ENCODE results near the gene TRIM31.

The TRIM31 gene

DNA sequence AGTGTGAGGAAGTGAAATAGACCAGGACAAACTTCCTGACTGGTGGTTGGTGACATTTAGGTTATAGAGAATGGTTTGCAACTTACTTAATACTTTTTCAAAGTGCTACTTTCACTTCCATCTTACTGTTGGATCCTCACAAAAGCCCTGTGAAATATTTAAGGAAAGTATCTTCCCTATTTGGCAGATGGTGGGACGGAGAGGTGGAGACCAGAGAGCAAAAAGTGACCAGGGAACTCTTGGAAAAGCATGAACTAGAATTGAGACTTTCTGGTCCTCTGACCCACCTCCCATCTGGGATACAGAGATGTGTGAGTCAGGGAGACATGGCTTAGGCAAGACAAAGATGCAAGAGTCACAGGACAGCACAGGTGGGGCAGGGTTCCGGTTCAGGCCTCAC, 45.1 kb upstream of the TRIM31 start:
- no peak overlapping the region for H3K27ac ChIP-seq
- no peak for DNase-seq (ENCODE audit: low spot score)
- TF ChIP-seq CTCF (IDR thresholded peaks at IDR 0.05): no peak
- H3K4me3 ChIP-seq: no peak overlapping the region

DNA sequence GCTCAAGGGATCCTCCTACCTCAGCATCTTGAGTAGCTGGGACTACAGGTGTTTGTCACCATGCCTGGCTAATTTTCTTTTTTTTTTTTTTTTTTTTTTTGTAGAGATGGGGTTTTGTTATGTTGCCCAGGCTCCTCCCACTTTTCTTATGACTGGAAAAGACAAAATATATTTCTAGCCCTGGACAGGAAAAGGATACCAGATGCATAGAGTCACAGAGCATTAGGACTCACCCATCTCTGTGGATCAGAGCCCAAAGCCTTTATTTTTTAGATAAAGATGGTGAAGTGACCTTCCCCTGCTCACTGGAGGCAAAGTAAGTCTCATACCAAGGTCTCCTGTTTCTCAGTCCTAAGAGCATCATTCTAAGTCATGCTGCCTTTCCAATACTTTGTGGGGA, 44.7 kb upstream of the TRIM31 start:
- Histone ChIP-seq H3K27ac (no peak overlapping the region), H3K4me3 (no peak overlapping the region)
- DNase-seq (ENCODE audit: low spot score): no peak
- TF ChIP-seq CTCF (IDR thresholded peaks at IDR 0.05): no peak

- no peak overlapping the region for H3K27ac ChIP-seq
- DNase-seq (ENCODE audit: low spot score): no peak
- no peak for TF ChIP-seq CTCF (IDR thresholded peaks at IDR 0.05)
Measured at GRCh38 chr6:30156774-30157173, 43.9 kb upstream of the TRIM31 start.

DNA sequence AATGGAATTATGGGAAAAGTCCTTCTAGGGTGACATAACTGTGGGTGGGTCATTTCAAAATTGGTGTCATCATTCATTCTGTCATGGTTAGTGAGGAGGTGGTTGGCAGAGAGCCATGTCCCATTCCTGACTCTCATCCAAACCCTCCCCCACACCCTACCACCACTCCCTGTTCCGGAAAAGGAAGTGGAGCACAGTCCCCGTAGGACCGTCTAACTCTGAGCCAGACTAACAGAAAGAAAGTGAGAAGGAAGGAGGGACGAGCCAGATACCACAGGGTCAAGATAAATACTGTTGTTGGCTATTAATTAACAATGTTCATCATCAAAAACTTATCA, 43.3 kb upstream of the TRIM31 start:
- no peak for TF ChIP-seq CTCF (IDR thresholded peaks at IDR 0.05)
- Histone ChIP-seq H3K27ac (no peak overlapping the region), H3K4me3 (no peak overlapping the region)
- no peak for DNase-seq (ENCODE audit: low spot score)

More at GRCh38 chr6:30156774-30157173, 43.9 kb upstream of the TRIM31 start:
- no peak overlapping the region for H3K4me3 ChIP-seq

GRCh38 chr6:30155520-30156261, 42.8 kb upstream of the TRIM31 start:
- Histone ChIP-seq H3K27ac (no peak overlapping the region), H3K4me3 (no peak overlapping the region)
- no peak for TF ChIP-seq CTCF (IDR thresholded peaks at IDR 0.05)
- DNase-seq (ENCODE audit: low spot score): no peak

- Histone ChIP-seq H3K4me3 (no peak overlapping the region), H3K27ac (no peak overlapping the region)
- TF ChIP-seq CTCF (IDR thresholded peaks at IDR 0.05): no peak
- no peak for DNase-seq (ENCODE audit: low spot score)
Measured at GRCh38 chr6:30154709-30155519, 42.0 kb upstream of the TRIM31 start.

GRCh38 chr6:30154061-30154460, 41.2 kb upstream of the TRIM31 start:
- no peak overlapping the region for H3K4me3 ChIP-seq
- TF ChIP-seq CTCF (IDR thresholded peaks at IDR 0.05): no peak
- DNase-seq (ENCODE audit: low spot score): no peak
- no peak overlapping the region for H3K27ac ChIP-seq

All from coronary artery (tissue), 2 donors.